ENCODE results near the gene GTF2IRD1. TPM values are rescaled to one million over a fixed set of nuclear protein-coding genes. Genes with fewer than 3 reads are reported as not detected.

GTF2IRD1 gene
- total RNA-seq, 1 experiment from 2014 or later = 53.6 TPM

- no TSS peak for BruUV-seq (replicated peaks)
- intact Hi-C loops (cut with micrococcal nuclease; ENCODE audit: unreplicated experiment) = no loop called here
These were observed 1.2 kb downstream of the GTF2IRD1 start for GRCh38 chr7:74454925-74455288.

GRCh38 chr7:74455291-74455804, 1.6 kb downstream of the GTF2IRD1 start:
- CTCF ChIA-PET = interaction anchor here (1.3 kb wide), 1 partner anchor 110 kb away, joined by 3 read pairs; no protein-coding TSS in a partner anchor
- no peak for TF ChIP-seq CTCF (IDR thresholded peaks at IDR 0.05; ENCODE audit: insufficient read depth in 1 of 2, low read depth in 1 of 2, low read length in 1 of 2, severe bottlenecking in 1 of 2, unreplicated experiment in 1 of 2)
- Histone ChIP-seq H3K4me3 (ENCODE audit: low read depth, low read length) (peak overlapping the region; percentile 81), H3K36me3 (ENCODE audit: control insufficient read depth, insufficient read depth, low read length) (no peaks in the 10 kb centered on the region; the same call in 1 of the 2 replicates), H3K9me3 (no peaks in the 10 kb centered on the region), H3K27me3 (replicated peaks; ENCODE audit: control insufficient read depth, insufficient read depth, low read length) (no peaks in the 10 kb centered on the region), H3K4me1 (peaks cover 29% of the 10 kb centered on the region)
- peak; percentile 37 to 80 for DNase-seq
- no TSS peak for BruUV-seq (replicated peaks)
- Mint-ChIP-seq H3K27ac (ENCODE audit: unreplicated experiment) (peak overlapping the region; percentile 65), H3K27me3 (ENCODE audit: insufficient read depth, unreplicated experiment) (no peaks in the 10 kb centered on the region), H3K36me3 (ENCODE audit: insufficient read depth, unreplicated experiment) (peaks cover 25% of the 10 kb centered on the region), H3K4me3 (ENCODE audit: unreplicated experiment) (peak overlapping the region; percentile 73), H3K9me3 (ENCODE audit: unreplicated experiment) (no peaks in the 10 kb centered on the region), H3K4me1 (ENCODE audit: low read depth, unreplicated experiment) (peaks cover 27% of the 10 kb centered on the region)
- POLR2A ChIA-PET = interaction anchor here (0.6 kb wide), 1 partner anchor 11 kb away, joined by 3 read pairs; no protein-coding TSS in a partner anchor
- intact Hi-C loops (cut with micrococcal nuclease; ENCODE audit: unreplicated experiment) = no loop called here

More at GRCh38 chr7:74454925-74455288, 1.2 kb downstream of the GTF2IRD1 start:
- H3K4me3 Mint-ChIP-seq (ENCODE audit: unreplicated experiment) = peak overlapping the region; percentile 73
- peaks cover 27% of the 10 kb centered on the region for H3K4me1 Mint-ChIP-seq (ENCODE audit: low read depth, unreplicated experiment)
- no peaks in the 10 kb centered on the region for H3K9me3 Mint-ChIP-seq (ENCODE audit: unreplicated experiment)
- Histone ChIP-seq H3K27me3 (replicated peaks; ENCODE audit: control insufficient read depth, insufficient read depth, low read length) (no peaks in the 10 kb centered on the region), H3K9me3 (no peaks in the 10 kb centered on the region), H3K4me3 (ENCODE audit: low read depth, low read length) (peak overlapping the region; percentile 81), H3K36me3 (ENCODE audit: control insufficient read depth, insufficient read depth, low read length) (no peaks in the 10 kb centered on the region; the same call in 1 of the 2 replicates), H3K4me1 (peaks cover 29% of the 10 kb centered on the region)
- peaks cover 24% of the 10 kb centered on the region for H3K36me3 Mint-ChIP-seq (ENCODE audit: insufficient read depth, unreplicated experiment)
- ChIA-PET POLR2A (interaction anchor here (0.6 kb wide), 1 partner anchor 11 kb away, joined by 3 read pairs; no protein-coding TSS in a partner anchor), CTCF (interaction anchor here (1.3 kb wide), 1 partner anchor 111 kb away, joined by 3 read pairs; no protein-coding TSS in a partner anchor)
- DNase-seq = no peak
- no peaks in the 10 kb centered on the region for H3K27me3 Mint-ChIP-seq (ENCODE audit: insufficient read depth, unreplicated experiment)
- H3K27ac Mint-ChIP-seq (ENCODE audit: unreplicated experiment) = peak overlapping the region; percentile 65
- TF ChIP-seq CTCF (IDR thresholded peaks at IDR 0.05; ENCODE audit: insufficient read depth in 1 of 2, low read depth in 1 of 2, low read length in 1 of 2, severe bottlenecking in 1 of 2, unreplicated experiment in 1 of 2) = no peak

DNA sequence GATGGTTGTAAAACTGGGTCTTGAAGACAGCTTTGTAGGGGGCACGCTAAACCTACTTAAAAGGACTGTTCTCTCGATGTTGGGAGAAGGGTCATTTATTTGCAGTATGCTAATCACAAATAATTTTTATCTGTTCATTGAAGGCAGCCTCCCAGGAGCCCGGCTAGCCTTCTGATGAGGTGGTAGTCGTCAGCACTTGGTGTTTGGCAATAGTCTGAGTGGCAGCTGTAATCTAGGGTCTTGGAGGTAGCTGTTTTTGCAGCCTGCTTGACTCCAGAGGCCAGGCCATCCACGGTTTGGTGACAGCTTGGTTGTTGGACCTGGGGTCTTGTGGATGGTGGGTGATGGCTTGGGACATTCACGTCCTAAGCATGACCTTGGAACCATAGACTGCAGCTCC, 2.2 kb downstream of the GTF2IRD1 start:
- no peak for TF ChIP-seq CTCF (IDR thresholded peaks at IDR 0.05; ENCODE audit: insufficient read depth in 1 of 2, low read depth in 1 of 2, low read length in 1 of 2, severe bottlenecking in 1 of 2, unreplicated experiment in 1 of 2)
- H3K4me3 Mint-ChIP-seq (ENCODE audit: unreplicated experiment) = peak overlapping the region; percentile 73
- H3K36me3 ChIP-seq (ENCODE audit: control insufficient read depth, insufficient read depth, low read length) = no peaks in the 10 kb centered on the region; the same call in 1 of the 2 replicates
- no peaks in the 10 kb centered on the region for H3K27me3 Mint-ChIP-seq (ENCODE audit: insufficient read depth, unreplicated experiment)
- no peak overlapping the region for H3K4me3 ChIP-seq (ENCODE audit: low read depth, low read length)
- POLR2A ChIA-PET = no interaction called here
- no peaks in the 10 kb centered on the region for H3K9me3 ChIP-seq
- no peak for DNase-seq
- H3K27me3 ChIP-seq (replicated peaks; ENCODE audit: control insufficient read depth, insufficient read depth, low read length) = no peaks in the 10 kb centered on the region
- no peak overlapping the region for H3K27ac Mint-ChIP-seq (ENCODE audit: unreplicated experiment)
- H3K9me3 Mint-ChIP-seq (ENCODE audit: unreplicated experiment) = no peaks in the 10 kb centered on the region
- CTCF ChIA-PET = interaction anchor here (1.3 kb wide), 1 partner anchor 110 kb away, joined by 3 read pairs; no protein-coding TSS in a partner anchor
- BruUV-seq (replicated peaks) = TSS peak; percentile 52
- peaks cover 27% of the 10 kb centered on the region for H3K4me1 Mint-ChIP-seq (ENCODE audit: low read depth, unreplicated experiment)
- H3K36me3 Mint-ChIP-seq (ENCODE audit: insufficient read depth, unreplicated experiment) = peaks cover 30% of the 10 kb centered on the region
- intact Hi-C loops (cut with micrococcal nuclease; ENCODE audit: unreplicated experiment) = no loop called here
- peaks cover 29% of the 10 kb centered on the region for H3K4me1 ChIP-seq
